ENCODE measurements around the gene PI16. TPM values are rescaled to one million over a fixed set of nuclear protein-coding genes. Genes with fewer than 3 reads are reported as not detected.
"Not testable (repeated sequence)": the region's sequence is repeated elsewhere in the genome, so short reads cannot be mapped to it uniquely, and the experiment has no call there.

The PI16 gene
- total and polyA plus RNA-seq, 9 donors: 0.12 to 43.1 (median 3.1) TPM; not detected in 1

- TF ChIP-seq CTCF (IDR thresholded peaks at IDR 0.05): no peak
- no peak for TF ChIP-seq EP300 (IDR thresholded peaks at IDR 0.05)
- TF ChIP-seq POLR2A (IDR thresholded peaks at IDR 0.05): no peak
- intact Hi-C loops (cut with DNase I): no loop called here
- 83 to 91% (median 88%) methylated on average over 7 of the region's 7 CpGs for WGBS, 3 donors
- Histone ChIP-seq H3K9me3 (no peaks in the 10 kb centered on the region), H3K36me3 (no peaks in the 10 kb centered on the region), H3K27me3 (no peaks in the 10 kb centered on the region), H3K4me1 (ENCODE audit: insufficient read depth) (no peaks in the 10 kb centered on the region), H3K4me3 (no peak overlapping the region), H3K27ac (no peak overlapping the region)
- no peak for DNase-seq
Measured at GRCh38 chr6:36934901-36935300, 19.6 kb upstream of the PI16 start.

- TF ChIP-seq EP300 (IDR thresholded peaks at IDR 0.05) (no peak), CTCF (IDR thresholded peaks at IDR 0.05) (no peak)
- Histone ChIP-seq H3K4me1 (ENCODE audit: insufficient read depth) (no peaks in the 10 kb centered on the region), H3K27me3 (no peaks in the 10 kb centered on the region), H3K9me3 (no peaks in the 10 kb centered on the region), H3K4me3 (no peak overlapping the region), H3K27ac (no peak overlapping the region), H3K36me3 (no peaks in the 10 kb centered on the region)
- DNase-seq: no peak
- WGBS, 3 donors: 91 to 94% (median 94%) methylated on average over 5 of the region's 5 CpGs
- intact Hi-C loops (cut with DNase I): no loop called here
Measured at GRCh38 chr6:36936824-36937223, 17.7 kb upstream of the PI16 start.

- Histone ChIP-seq H3K27ac (no peak overlapping the region), H3K27me3 (no peaks in the 10 kb centered on the region), H3K4me3 (no peak overlapping the region), H3K4me1 (ENCODE audit: insufficient read depth) (no peaks in the 10 kb centered on the region), H3K36me3 (no peaks in the 10 kb centered on the region), H3K9me3 (no peaks in the 10 kb centered on the region)
- intact Hi-C loops (cut with DNase I): no loop called here
- WGBS, 3 donors: 93 to 95% (median 93%) methylated on average over 6 of the region's 6 CpGs
- DNase-seq: no peak
- TF ChIP-seq POLR2A (IDR thresholded peaks at IDR 0.05) (no peak), CTCF (IDR thresholded peaks at IDR 0.05) (no peak), EP300 (IDR thresholded peaks at IDR 0.05) (no peak)
Measured at GRCh38 chr6:36937896-36938295, 16.6 kb upstream of the PI16 start.

- H3K27ac ChIP-seq: no peak overlapping the region
- TF ChIP-seq EP300 (IDR thresholded peaks at IDR 0.05) (no peak), CTCF (IDR thresholded peaks at IDR 0.05) (no peak), POLR2A (IDR thresholded peaks at IDR 0.05) (no peak)
- H3K27me3 ChIP-seq: no peaks in the 10 kb centered on the region
- no peak overlapping the region for H3K4me3 ChIP-seq
- WGBS, 3 donors: 74 to 84% (median 83%) methylated on average over 4 of the region's 4 CpGs
- no peaks in the 10 kb centered on the region for H3K4me1 ChIP-seq (ENCODE audit: insufficient read depth)
- no peaks in the 10 kb centered on the region for H3K36me3 ChIP-seq
- no peaks in the 10 kb centered on the region for H3K9me3 ChIP-seq
- no peak for DNase-seq
- intact Hi-C loops (cut with DNase I): no loop called here
Measured at GRCh38 chr6:36938536-36938935, 16.0 kb upstream of the PI16 start.

GRCh38 chr6:36939005-36939404 lies 15.5 kb upstream of the PI16 start:
- H3K27me3 ChIP-seq; DNase-seq; intact Hi-C loops (cut with DNase I); H3K36me3 ChIP-seq; H3K4me1 ChIP-seq (ENCODE audit: insufficient read depth); H3K4me3 ChIP-seq; H3K27ac ChIP-seq; H3K9me3 ChIP-seq: not testable (repeated sequence)
- WGBS, 3 donors: 81 to 87% (median 83%) methylated on average over 5 of the region's 5 CpGs

Data from ovary (tissue), 9 donors.